T-helper 2 cell treated with Interferon-gamma antibody and Interleukin-4, amounts not matched to agents 5 μg/mL and 100 μg/mL, for 36 hours (primary cell): ENCODE results near the gene SPINK2.
A peak's percentile ranks its signal among the peaks of the same experiment; 100 is the strongest.

Experiments
- DNase-seq: peaks from one replicate; pipeline ENCODE4 v3.0.0; 2021; ENCODE audit warnings: low spot score
- H3K27ac Mint-ChIP-seq: one replicate; pipeline ENCODE4 v1.8.0; 2021; ENCODE audit warnings: mild to moderate bottlenecking, mixed read lengths
- H3K27me3 Mint-ChIP-seq: one replicate; pipeline ENCODE4 v1.8.0; 2021; ENCODE audit warnings: low read depth, mixed read lengths
- H3K36me3 Mint-ChIP-seq: one replicate; pipeline ENCODE4 v1.8.0; 2021; ENCODE audit warnings: low read depth, mixed read lengths
- H3K4me1 Mint-ChIP-seq: one replicate; pipeline ENCODE4 v1.8.0; 2021; ENCODE audit warnings: low read depth, mixed read lengths
- H3K4me3 Mint-ChIP-seq: one replicate; pipeline ENCODE4 v1.8.0; 2022; ENCODE audit warnings: mild to moderate bottlenecking, moderate library complexity, mixed read lengths
- H3K9me3 Mint-ChIP-seq: one replicate; pipeline ENCODE4 v1.8.0; 2021; ENCODE audit warnings: mixed read lengths

Gene SPINK2

GRCh38 chr4:56823933-56824600 is 2.6 kb upstream of the SPINK2 start:
- Mint-ChIP-seq H3K9me3 (peaks cover 10% of the 10 kb centered on the region), H3K27me3 (peaks cover 50% of the 10 kb centered on the region), H3K27ac (no peak overlapping the region), H3K4me1 (peaks cover 14% of the 10 kb centered on the region), H3K36me3 (peaks cover 4% of the 10 kb centered on the region), H3K4me3 (no peak overlapping the region)
- DNase-seq: no peak

- no peak for DNase-seq
- peaks cover 12% of the 10 kb centered on the region for H3K9me3 Mint-ChIP-seq
- H3K4me3 Mint-ChIP-seq: peak overlapping the region; percentile 30
- H3K4me1 Mint-ChIP-seq: peaks cover 26% of the 10 kb centered on the region
- peaks cover 4% of the 10 kb centered on the region for H3K36me3 Mint-ChIP-seq
- peaks cover 49% of the 10 kb centered on the region for H3K27me3 Mint-ChIP-seq
- H3K27ac Mint-ChIP-seq: peak overlapping the region; percentile 10
Observed at GRCh38 chr4:56818797-56819196, 2.7 kb downstream of the SPINK2 start.

GRCh38 chr4:56817840-56818491 is 3.5 kb downstream of the SPINK2 start:
- peak; percentile 52 for DNase-seq
- Mint-ChIP-seq H3K27ac (peak overlapping the region; percentile 66), H3K4me3 (peak overlapping the region; percentile 30), H3K9me3 (peaks cover 12% of the 10 kb centered on the region), H3K36me3 (peaks cover 4% of the 10 kb centered on the region), H3K27me3 (peaks cover 43% of the 10 kb centered on the region), H3K4me1 (peaks cover 26% of the 10 kb centered on the region)

- Mint-ChIP-seq H3K36me3 (no peaks in the 10 kb centered on the region), H3K4me1 (peaks cover 21% of the 10 kb centered on the region), H3K27me3 (peaks cover 22% of the 10 kb centered on the region), H3K4me3 (no peak overlapping the region), H3K27ac (no peak overlapping the region), H3K9me3 (no peaks in the 10 kb centered on the region)
- no peak for DNase-seq
Observed at GRCh38 chr4:56806666-56807065, 14.8 kb downstream of the SPINK2 start.

GRCh38 chr4:56804551-56804950 is 16.9 kb downstream of the SPINK2 start:
- H3K36me3 Mint-ChIP-seq: no peaks in the 10 kb centered on the region
- peak overlapping the region; percentile 52 for H3K4me3 Mint-ChIP-seq
- peaks cover 14% of the 10 kb centered on the region for H3K27me3 Mint-ChIP-seq
- H3K4me1 Mint-ChIP-seq: peaks cover 31% of the 10 kb centered on the region
- no peaks in the 10 kb centered on the region for H3K9me3 Mint-ChIP-seq
- peak; percentile 37 for DNase-seq
- H3K27ac Mint-ChIP-seq: peak overlapping the region; percentile 4

- H3K9me3 Mint-ChIP-seq: no peaks in the 10 kb centered on the region
- peaks cover 21% of the 10 kb centered on the region for H3K27me3 Mint-ChIP-seq
- peak overlapping the region; percentile 49 for H3K27ac Mint-ChIP-seq
- peak overlapping the region; percentile 43 for H3K4me3 Mint-ChIP-seq
- H3K4me1 Mint-ChIP-seq: peaks cover 33% of the 10 kb centered on the region
- peak; percentile 15 for DNase-seq
- no peaks in the 10 kb centered on the region for H3K36me3 Mint-ChIP-seq
Observed at GRCh38 chr4:56803471-56803870, 18.0 kb downstream of the SPINK2 start.

GRCh38 chr4:56799824-56800756 is 21.4 kb downstream of the SPINK2 start:
- peaks cover 24% of the 10 kb centered on the region for H3K4me1 Mint-ChIP-seq
- no peaks in the 10 kb centered on the region for H3K9me3 Mint-ChIP-seq
- H3K27me3 Mint-ChIP-seq: peaks cover 30% of the 10 kb centered on the region
- DNase-seq: peak; percentile 79
- H3K4me3 Mint-ChIP-seq: peak overlapping the region; percentile 92
- H3K27ac Mint-ChIP-seq: peak overlapping the region; percentile 50
- no peaks in the 10 kb centered on the region for H3K36me3 Mint-ChIP-seq

- H3K27ac Mint-ChIP-seq: peak overlapping the region; percentile 19
- no peak for DNase-seq
- peak overlapping the region; percentile 92 for H3K4me3 Mint-ChIP-seq
- H3K9me3 Mint-ChIP-seq: no peaks in the 10 kb centered on the region
- no peaks in the 10 kb centered on the region for H3K36me3 Mint-ChIP-seq
- peaks cover 19% of the 10 kb centered on the region for H3K4me1 Mint-ChIP-seq
- peaks cover 32% of the 10 kb centered on the region for H3K27me3 Mint-ChIP-seq
Observed at GRCh38 chr4:56799161-56799759, 22.2 kb downstream of the SPINK2 start.

GRCh38 chr4:56796211-56796610 is 25.3 kb downstream of the SPINK2 start:
- no peak overlapping the region for H3K27ac Mint-ChIP-seq
- peaks cover 12% of the 10 kb centered on the region for H3K4me1 Mint-ChIP-seq
- no peak for DNase-seq
- peaks cover 25% of the 10 kb centered on the region for H3K27me3 Mint-ChIP-seq
- no peak overlapping the region for H3K4me3 Mint-ChIP-seq
- no peaks in the 10 kb centered on the region for H3K36me3 Mint-ChIP-seq
- H3K9me3 Mint-ChIP-seq: no peaks in the 10 kb centered on the region

GRCh38 chr4:56791316-56791715 is 30.2 kb downstream of the SPINK2 start:
- H3K9me3 Mint-ChIP-seq: no peaks in the 10 kb centered on the region
- no peak overlapping the region for H3K27ac Mint-ChIP-seq
- H3K4me1 Mint-ChIP-seq: no peaks in the 10 kb centered on the region
- peaks cover 11% of the 10 kb centered on the region for H3K27me3 Mint-ChIP-seq
- no peak for DNase-seq
- H3K36me3 Mint-ChIP-seq: no peaks in the 10 kb centered on the region
- no peak overlapping the region for H3K4me3 Mint-ChIP-seq

- Mint-ChIP-seq H3K9me3 (no peaks in the 10 kb centered on the region), H3K27me3 (peaks cover 9% of the 10 kb centered on the region), H3K27ac (no peak overlapping the region), H3K36me3 (no peaks in the 10 kb centered on the region), H3K4me1 (no peaks in the 10 kb centered on the region), H3K4me3 (no peak overlapping the region)
- no peak for DNase-seq
Observed at GRCh38 chr4:56790691-56791091, 30.8 kb downstream of the SPINK2 start.

- no peaks in the 10 kb centered on the region for H3K36me3 Mint-ChIP-seq
- no peak for DNase-seq
- H3K4me1 Mint-ChIP-seq: no peaks in the 10 kb centered on the region
- H3K27me3 Mint-ChIP-seq: peaks cover 17% of the 10 kb centered on the region
- H3K9me3 Mint-ChIP-seq: no peaks in the 10 kb centered on the region
- no peak overlapping the region for H3K27ac Mint-ChIP-seq
- no peak overlapping the region for H3K4me3 Mint-ChIP-seq
Observed at GRCh38 chr4:56788081-56788480, 33.4 kb downstream of the SPINK2 start.

GRCh38 chr4:56787380-56787779 is 34.1 kb downstream of the SPINK2 start:
- DNase-seq: no peak
- H3K9me3 Mint-ChIP-seq: no peaks in the 10 kb centered on the region
- H3K27me3 Mint-ChIP-seq: peaks cover 17% of the 10 kb centered on the region
- no peak overlapping the region for H3K27ac Mint-ChIP-seq
- H3K4me3 Mint-ChIP-seq: no peak overlapping the region
- H3K4me1 Mint-ChIP-seq: no peaks in the 10 kb centered on the region
- no peaks in the 10 kb centered on the region for H3K36me3 Mint-ChIP-seq
